MCF 10A (cell line): ENCODE data around the gene PTPN21. TPM values are rescaled to one million over a fixed set of nuclear protein-coding genes. Genes with fewer than 3 reads are reported as not detected.

Experiments
- BruUV-seq: library from RNA; stranded (reverse); fragments of 400-500 nt; replicated peaks from 2 replicates; lab custom pipeline; 2021; lab: Mats Ljungman, UMichigan
- CTCF ChIA-PET: fragments of 300-600 bp; sonication (Branson Sonifier 250); formaldehyde crosslinking; extraction: SDS; loops from one replicate; lab custom pipeline; 2021; ENCODE audit warnings: antibody characterized with exemption, inconsistent platforms; lab: Yijun Ruan, JAX
- POLR2A ChIA-PET: fragments of 300-600, 350-650 bp; sonication (Branson Sonifier 250); formaldehyde crosslinking; extraction: SDS; loops from one replicate; lab custom pipeline; 2020; ENCODE audit warnings: antibody characterized with exemption, inconsistent platforms; lab: Yijun Ruan, JAX
- DNase-seq: peaks from one replicate; pipeline ENCODE4 v3.0.0-alpha.2; 2018; ENCODE audit not compliant: unreplicated experiment
- H3K27ac Mint-ChIP-seq: one replicate; pipeline ENCODE4 v1.8.0; 2022; ENCODE audit warnings: mild to moderate bottlenecking, low read depth, mixed read lengths; ENCODE audit not compliant: unreplicated experiment
- H3K27me3 Mint-ChIP-seq: one replicate; pipeline ENCODE4 v1.8.0; 2022; ENCODE audit warnings: mixed read lengths; ENCODE audit not compliant: insufficient read depth, unreplicated experiment
- H3K36me3 Mint-ChIP-seq: one replicate; pipeline ENCODE4 v1.8.0; 2022; ENCODE audit warnings: mild to moderate bottlenecking, moderate library complexity, mixed read lengths; ENCODE audit not compliant: insufficient read depth, unreplicated experiment
- H3K4me1 Mint-ChIP-seq: one replicate; pipeline ENCODE4 v1.8.0; 2022; ENCODE audit warnings: mixed read lengths; ENCODE audit not compliant: insufficient read depth, unreplicated experiment
- H3K4me3 Mint-ChIP-seq: one replicate; pipeline ENCODE4 v1.8.0; 2022; ENCODE audit warnings: mild to moderate bottlenecking, moderate library complexity, mixed read lengths; ENCODE audit not compliant: unreplicated experiment
- H3K9me3 Mint-ChIP-seq: one replicate; pipeline ENCODE4 v1.8.0; 2022; ENCODE audit warnings: mixed read lengths; ENCODE audit not compliant: unreplicated experiment
- CTCF ChIP-seq: fragments of 200-600 bp; IDR thresholded peaks from one replicate; pipeline ENCODE4 v1.8.0; 2022; ENCODE audit warnings: antibody characterized with exemption, mild to moderate bottlenecking; ENCODE audit not compliant: unreplicated experiment
- intact Hi-C: fragments of 100-400 bp; cut with micrococcal nuclease; formaldehyde crosslinking; loops from 2 replicates; pipeline ENCODE4 v1.14.1; 2022
- total RNA-seq: library from RNA; stranded (reverse); gene quantifications from 2 replicates; pipeline ENCODE4 v1.2.3, GENCODE V29; 2022

PTPN21 gene
- total RNA-seq, 1 experiment from 2014 or later, result 18.1 TPM

DNA sequence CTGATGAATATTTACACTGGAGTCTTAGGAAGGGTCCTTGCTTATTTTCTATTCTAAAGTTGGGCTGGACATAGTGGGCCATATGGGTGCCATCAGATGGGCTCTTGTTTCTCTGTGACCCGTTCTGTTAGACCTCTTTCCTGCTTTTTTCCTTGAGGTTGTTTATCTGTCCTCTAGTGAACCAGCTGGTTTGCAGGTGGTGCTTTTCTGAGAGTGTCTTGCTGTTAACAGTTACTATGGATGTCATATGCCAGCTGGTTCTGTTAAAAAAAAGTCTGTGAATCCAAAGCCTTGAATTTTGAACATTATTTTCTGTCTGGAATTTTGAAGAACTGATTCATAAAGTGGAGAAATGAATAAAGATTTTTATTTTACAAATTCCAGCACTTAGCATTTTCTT is 37.2 kb upstream of the PTPN21 start:
- no TSS peak for BruUV-seq
- CTCF ChIA-PET, result no interaction called here
- TF ChIP-seq CTCF, result no peak
- peaks cover 81% of the 10 kb centered on the region for H3K36me3 Mint-ChIP-seq
- intact Hi-C loops, result no loop called here
- DNase-seq, result no peak
- H3K4me3 Mint-ChIP-seq, result no peak overlapping the region
- peaks cover 5% of the 10 kb centered on the region for H3K4me1 Mint-ChIP-seq
- POLR2A ChIA-PET, result interaction anchor here (0.7 kb wide), 1 partner anchor 12 kb away, joined by 3 read pairs; no protein-coding TSS in a partner anchor
- H3K27me3 Mint-ChIP-seq, result no peaks in the 10 kb centered on the region
- no peaks in the 10 kb centered on the region for H3K9me3 Mint-ChIP-seq
- H3K27ac Mint-ChIP-seq, result no peak overlapping the region

GRCh38 chr14:88590173-88590572 is 35.4 kb upstream of the PTPN21 start:
- Mint-ChIP-seq H3K27me3 (no peaks in the 10 kb centered on the region), H3K4me1 (peaks cover 5% of the 10 kb centered on the region), H3K27ac (peak overlapping the region; percentile 49), H3K9me3 (no peaks in the 10 kb centered on the region), H3K36me3 (peaks cover 92% of the 10 kb centered on the region), H3K4me3 (no peak overlapping the region)
- POLR2A ChIA-PET, result interaction anchor here (0.7 kb wide), 1 partner anchor 47 kb away, joined by 3 read pairs; no protein-coding TSS in a partner anchor
- DNase-seq, result no peak
- no TSS peak for BruUV-seq
- intact Hi-C loops, result no loop called here
- CTCF ChIA-PET, result no interaction called here
- no peak for TF ChIP-seq CTCF

GRCh38 chr14:88588081-88588480 is 33.3 kb upstream of the PTPN21 start:
- Mint-ChIP-seq H3K27ac (no peak overlapping the region), H3K4me3 (no peak overlapping the region), H3K36me3 (peaks cover 94% of the 10 kb centered on the region), H3K4me1 (peaks cover 5% of the 10 kb centered on the region), H3K27me3 (no peaks in the 10 kb centered on the region), H3K9me3 (no peaks in the 10 kb centered on the region)
- ChIA-PET CTCF (no interaction called here), POLR2A (no interaction called here)
- intact Hi-C loops, result no loop called here
- BruUV-seq, result no TSS peak
- TF ChIP-seq CTCF, result no peak
- no peak for DNase-seq

DNA sequence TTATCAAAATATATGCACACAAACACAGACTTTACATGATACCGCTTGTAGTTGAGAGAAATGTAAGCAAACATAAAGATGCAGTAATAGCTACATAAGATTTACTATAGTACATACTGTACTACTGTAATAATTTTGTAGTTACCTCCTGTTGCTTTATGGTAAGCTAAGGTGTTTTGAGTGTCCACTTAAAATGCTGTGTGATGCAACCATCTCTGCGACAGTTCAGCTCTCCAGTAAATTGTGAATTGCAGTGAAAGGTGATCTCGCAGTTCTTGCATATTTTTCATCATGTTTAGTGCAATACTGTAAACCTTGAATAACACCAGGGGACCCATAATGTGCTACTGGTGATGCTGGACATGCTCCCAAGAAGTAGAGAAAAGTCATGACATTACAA is 29.6 kb upstream of the PTPN21 start:
- BruUV-seq, result no TSS peak
- H3K4me3 Mint-ChIP-seq, result no peak overlapping the region
- no peaks in the 10 kb centered on the region for H3K9me3 Mint-ChIP-seq
- intact Hi-C loops, result no loop called here
- no peaks in the 10 kb centered on the region for H3K4me1 Mint-ChIP-seq
- ChIA-PET CTCF (no interaction called here), POLR2A (no interaction called here)
- H3K27me3 Mint-ChIP-seq, result no peaks in the 10 kb centered on the region
- TF ChIP-seq CTCF, result no peak
- no peak overlapping the region for H3K27ac Mint-ChIP-seq
- no peak for DNase-seq
- peaks cover 90% of the 10 kb centered on the region for H3K36me3 Mint-ChIP-seq
